SK-N-SH (cell line): ENCODE results near the gene B3GALT4. TPM values are rescaled to one million over a fixed set of nuclear protein-coding genes. Genes with fewer than 3 reads are reported as not detected.

Source experiments
- CTCF ChIA-PET: fragments of 300-600, 350-600 bp; formaldehyde crosslinking; extraction: SDS; loops from one replicate; lab custom pipeline; 2021; lab: Yijun Ruan, JAX
- POLR2A ChIA-PET: fragments of 350-600 bp; sonication (Branson Sonifier 250); formaldehyde crosslinking; extraction: SDS; loops from one replicate; lab custom pipeline; 2020; ENCODE audit warnings: antibody characterized with exemption, inconsistent platforms; lab: Yijun Ruan, JAX
- DNase-seq: peaks from one replicate; pipeline ENCODE4 v3.0.0; 2012
- H2AFZ ChIP-seq: fragments of 200-600 bp; sonication (generic); 2 replicates; pipeline ENCODE4 v1.8.1; 2016; ENCODE audit warnings: antibody characterized with exemption, mild to moderate bottlenecking, low read depth
- H3F3A ChIP-seq: fragments of 200-600 bp; sonication (generic); replicated peaks from 2 replicates; pipeline ENCODE3; 2016; ENCODE audit warnings: antibody characterized with exemption, mild to moderate bottlenecking; ENCODE audit not compliant: insufficient read depth
- H3K27ac ChIP-seq, 2 experiments: fragments of 200-500 bp in 1 of 2; fragments of 200-600 bp in 1 of 2; sonication (Bioruptor generic) in 1 of 2; sonication (generic), shearing (Covaris generic) in 1 of 2; 2 replicates each; pipeline versions ENCODE4 v1.5.1 to v1.6.1; 2014 to 2016; ENCODE audit warnings: low read depth in 2 of 2, inconsistent platforms in 1 of 2, low read length in 1 of 2, mild to moderate bottlenecking in 1 of 2, mixed read lengths in 1 of 2
- H3K27me3 ChIP-seq: fragments of 200-600 bp; sonication (generic), shearing (Covaris generic); 2 replicates; pipeline ENCODE4 v1.6.1; 2016; ENCODE audit warnings: mixed run types; ENCODE audit not compliant: insufficient read depth
- H3K36me3 ChIP-seq, 2 experiments: fragments of 200-500 bp in 1 of 2; fragments of 200-600 bp in 1 of 2; sonication (Bioruptor generic) in 1 of 2; sonication (generic) in 1 of 2; replicated peaks in 1 of 2; 2 replicates each; pipeline versions ENCODE3 to v1.5.1; 2014 to 2016; ENCODE audit warnings: low read length in 1 of 2, mild to moderate bottlenecking in 1 of 2; ENCODE audit not compliant: insufficient read depth in 2 of 2, control insufficient read depth in 1 of 2
- H3K4me1 ChIP-seq, 2 experiments: fragments of 200-500 bp in 1 of 2; fragments of 200-600 bp in 1 of 2; sonication (Bioruptor generic) in 1 of 2; sonication (generic), shearing (Covaris generic) in 1 of 2; 2 replicates each; pipeline versions ENCODE4 v1.5.1 to v1.6.1; 2014 to 2016; ENCODE audit warnings: low read depth in 1 of 2, low read length in 1 of 2, mixed run types in 1 of 2; ENCODE audit not compliant: insufficient read depth in 2 of 2, control insufficient read depth in 1 of 2
- H3K4me2 ChIP-seq: fragments of 200-600 bp; sonication (generic), shearing (Covaris generic); 2 replicates; pipeline ENCODE4 v1.6.1; 2017; ENCODE audit warnings: mixed run types
- H3K4me3 ChIP-seq, 2 experiments: fragments of 200-500 bp in 1 of 2; fragments of 200-600 bp in 1 of 2; sonication (Bioruptor generic) in 1 of 2; sonication (generic), shearing (Covaris generic) in 1 of 2; 2 replicates each; pipeline versions ENCODE4 v1.5.1 to v1.8.1; 2014 to 2016; ENCODE audit warnings: low read depth in 2 of 2, inconsistent platforms in 1 of 2, low read length in 1 of 2, mild to moderate bottlenecking in 1 of 2, mixed read lengths in 1 of 2, moderate library complexity in 1 of 2
- H3K79me2 ChIP-seq: fragments of 200-600 bp; sonication (generic); 2 replicates; pipeline ENCODE4 v1.8.1; 2017; ENCODE audit warnings: mild to moderate bottlenecking; ENCODE audit not compliant: insufficient read depth
- H3K9ac ChIP-seq: fragments of 200-600 bp; sonication (generic); 2 replicates; pipeline ENCODE4 v1.6.1; 2017; ENCODE audit warnings: mixed run types
- H3K9me2 ChIP-seq: fragments of 200-600 bp; sonication (generic); 2 replicates; pipeline ENCODE4 v1.6.1; 2017; ENCODE audit warnings: mixed run types
- H3K9me3 ChIP-seq: fragments of 200-600 bp; sonication (generic); 2 replicates; pipeline ENCODE4 v1.6.1; 2017; ENCODE audit warnings: mixed run types, mild to moderate bottlenecking, moderate library complexity
- H4K20me1 ChIP-seq: fragments of 200-600 bp; sonication (generic); 2 replicates; pipeline ENCODE4 v1.6.1; 2017; ENCODE audit warnings: mild to moderate bottlenecking, mixed run types; ENCODE audit not compliant: insufficient read depth
- CHD2 ChIP-seq: fragments of 150-350 bp; IDR thresholded peaks from 2 replicates; pipeline ENCODE4 v1.6.1; 2018; ENCODE audit warnings: low read length; ENCODE audit not compliant: partially characterized antibody
- ELF1 ChIP-seq: IDR thresholded peaks from 2 replicates; pipeline ENCODE4 v1.4.0; 2012
- EP300 ChIP-seq, 2 experiments: IDR thresholded peaks; 2 replicates each; pipeline versions ENCODE4 v1.4.0 to v1.6.1; 2012; ENCODE audit warnings: borderline replicate concordance in 1 of 2, low read depth in 1 of 2, low read length in 1 of 2
- EZH2phosphoT487 ChIP-seq: fragments of 200-600 bp; sonication (generic); IDR thresholded peaks from 2 replicates; pipeline ENCODE4 v1.6.1; 2017; ENCODE audit warnings: low read depth, mixed run types, mild to moderate bottlenecking, antibody characterized with exemption, moderate library complexity, borderline replicate concordance
- FOSL2 ChIP-seq: IDR thresholded peaks from 2 replicates; pipeline ENCODE4 v1.4.0; 2012; ENCODE audit warnings: low read depth, mild to moderate bottlenecking, moderate library complexity, borderline replicate concordance
- GATA2 ChIP-seq: sonication (generic); formaldehyde crosslinking; IDR thresholded peaks from 2 replicates; pipeline ENCODE4 v1.5.0; 2020; ENCODE audit warnings: mild to moderate bottlenecking, missing genetic modification reagents
- MEF2A ChIP-seq: IDR thresholded peaks from 2 replicates; pipeline ENCODE4 v1.4.0; 2012; ENCODE audit warnings: low read depth, borderline replicate concordance
- NFIC ChIP-seq: IDR thresholded peaks from 2 replicates; pipeline ENCODE4 v1.4.0; 2012; ENCODE audit warnings: borderline replicate concordance
- NRF1 ChIP-seq: IDR thresholded peaks from 2 replicates; pipeline ENCODE4 v1.6.1; 2012; ENCODE audit warnings: low read depth, mild to moderate bottlenecking, low read length
- POLR2AphosphoS5 ChIP-seq: IDR thresholded peaks from 2 replicates; pipeline ENCODE4 v1.6.1; 2012; ENCODE audit warnings: low read depth, low read length
- RAD21 ChIP-seq: IDR thresholded peaks from 2 replicates; pipeline ENCODE4 v1.6.1; 2012; ENCODE audit warnings: mild to moderate bottlenecking, low read length
- RCOR1 ChIP-seq: fragments of 150-350 bp; IDR thresholded peaks from 2 replicates; pipeline ENCODE4 v1.6.1; 2017; ENCODE audit warnings: antibody characterized with exemption, low read length
- RXRA ChIP-seq: IDR thresholded peaks from 2 replicates; pipeline ENCODE4 v1.4.0; 2012; ENCODE audit warnings: low read depth, mild to moderate bottlenecking, borderline replicate concordance
- SIN3A ChIP-seq: IDR thresholded peaks from 2 replicates; pipeline ENCODE4 v1.6.1; 2012; ENCODE audit warnings: low read depth, mild to moderate bottlenecking, low read length, moderate library complexity, borderline replicate concordance
- TAF1 ChIP-seq: IDR thresholded peaks from 2 replicates; pipeline ENCODE4 v1.6.1; 2012; ENCODE audit warnings: low read depth, mild to moderate bottlenecking, low read length, moderate library complexity, borderline replicate concordance
- TEAD4 ChIP-seq: IDR thresholded peaks from 2 replicates; pipeline ENCODE4 v1.4.0; 2012; ENCODE audit warnings: mild to moderate bottlenecking, borderline replicate concordance; ENCODE audit not compliant: insufficient read depth
- whole genome bisulfite sequencing: methylation state at CpG from one replicate; pipeline ENCODE4 v1.1.6; 2017; ENCODE audit warnings: low lambda C conversion rate; 5-methylcytosine and 5-hydroxymethylcytosine counted together
- polyA plus RNA-seq, 3 experiments: library from polyadenylated mRNA; depleted of rRNA; stranded (reverse); fragments of >200 nt; gene quantifications; 2 replicates each; pipeline ENCODE4 v1.2.3, GENCODE V29; 2012
- TF ChIP-seq, protein P1 (sequence below): IDR thresholded peaks from 2 replicates; pipeline ENCODE4 v1.4.0; 2012; ENCODE audit warnings: low read depth
- TF ChIP-seq, protein P2 (sequence below): IDR thresholded peaks from 2 replicates; pipeline ENCODE4; 2012
- TF ChIP-seq, protein P3 (sequence below): IDR thresholded peaks from 2 replicates; pipeline ENCODE4 v1.4.0; 2012; ENCODE audit warnings: low read depth, borderline replicate concordance
- TF ChIP-seq, protein P4 (sequence below): fragments of 150-350 bp; IDR thresholded peaks from 2 replicates; pipeline ENCODE4 v1.6.1; 2017; ENCODE audit warnings: antibody characterized with exemption, low read length, low read depth, borderline replicate concordance
- TF ChIP-seq, protein P5 (sequence below): fragments of 150-350 bp; IDR thresholded peaks from 2 replicates; pipeline ENCODE4 v1.6.1; 2016; ENCODE audit warnings: mild to moderate bottlenecking, low read depth, low read length

B3GALT4 gene
- polyA plus RNA-seq, 1 of the 3 experiments (the other 2 are of a cell fraction): 0.56 TPM

DNA sequence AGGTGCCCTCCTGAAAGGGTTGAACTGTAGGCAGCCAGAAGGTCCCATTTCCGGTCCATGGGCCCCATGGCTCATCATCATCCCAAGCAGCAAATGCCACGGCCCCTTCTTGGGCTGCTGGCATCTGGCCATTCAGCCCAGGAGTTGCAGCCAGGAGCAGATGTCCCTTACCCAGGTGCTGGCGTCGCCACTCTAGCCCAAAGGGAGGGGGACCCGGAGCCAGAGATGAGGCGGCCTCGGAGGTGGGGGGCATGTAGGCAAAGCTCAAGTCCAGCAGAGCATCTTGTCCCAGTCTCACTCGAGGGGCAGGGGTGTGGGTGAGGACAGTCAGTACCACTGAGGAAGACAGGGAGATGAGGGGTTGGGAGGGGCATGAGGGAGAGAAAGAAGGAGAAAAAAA is 28.1 kb downstream of the B3GALT4 start:
- no peak for DNase-seq
- WGBS: 89% methylated on average over 8 of the region's 8 CpGs
- Histone ChIP-seq H3K36me3 (peaks cover 13 to 36% of the 10 kb centered on the region in 2 experiments), H3K27me3 (no peaks in the 10 kb centered on the region), H3K9me2 (no peaks in the 10 kb centered on the region), H3K4me1 (peaks cover 2 to 4% of the 10 kb centered on the region in 2 experiments; a peak in 1 of 4 replicates), H3K9ac (no peak overlapping the region), H2AFZ (no peak overlapping the region), H3F3A (peaks cover 14% of the 10 kb centered on the region), H3K79me2 (peaks cover 87% of the 10 kb centered on the region), H3K9me3 (no peaks in the 10 kb centered on the region), H3K27ac (no peak overlapping the region), H3K4me3 (no peak overlapping the region), H3K4me2 (no peak overlapping the region), H4K20me1 (peaks cover 7% of the 10 kb centered on the region; the same call in 1 of the 2 replicates)
- ChIA-PET CTCF (no interaction called here), POLR2A (interaction anchor here (0.6 kb wide), 1 partner anchor 36 kb away, joined by 3 read pairs; no protein-coding TSS in a partner anchor)
- TF ChIP-seq EP300 (IDR thresholded peaks at IDR 0.05; ENCODE audit: borderline replicate concordance in 1 of 2, low read depth in 1 of 2, low read length in 1 of 2) (no peak), TEAD4 (no peak), TAF1 (no peak), SIN3A (no peak), MEF2A (no peak), RXRA (no peak), NFIC (no peak)
- TF ChIP-seq, protein P1, sequence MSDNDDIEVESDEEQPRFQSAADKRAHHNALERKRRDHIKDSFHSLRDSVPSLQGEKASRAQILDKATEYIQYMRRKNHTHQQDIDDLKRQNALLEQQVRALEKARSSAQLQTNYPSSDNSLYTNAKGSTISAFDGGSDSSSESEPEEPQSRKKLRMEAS: no peak
- TF ChIP-seq, protein P2, sequence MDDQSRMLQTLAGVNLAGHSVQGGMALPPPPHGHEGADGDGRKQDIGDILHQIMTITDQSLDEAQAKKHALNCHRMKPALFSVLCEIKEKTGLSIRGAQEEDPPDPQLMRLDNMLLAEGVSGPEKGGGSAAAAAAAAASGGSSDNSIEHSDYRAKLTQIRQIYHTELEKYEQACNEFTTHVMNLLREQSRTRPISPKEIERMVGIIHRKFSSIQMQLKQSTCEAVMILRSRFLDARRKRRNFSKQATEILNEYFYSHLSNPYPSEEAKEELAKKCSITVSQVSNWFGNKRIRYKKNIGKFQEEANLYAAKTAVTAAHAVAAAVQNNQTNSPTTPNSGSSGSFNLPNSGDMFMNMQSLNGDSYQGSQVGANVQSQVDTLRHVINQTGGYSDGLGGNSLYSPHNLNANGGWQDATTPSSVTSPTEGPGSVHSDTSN: no peak

DNA sequence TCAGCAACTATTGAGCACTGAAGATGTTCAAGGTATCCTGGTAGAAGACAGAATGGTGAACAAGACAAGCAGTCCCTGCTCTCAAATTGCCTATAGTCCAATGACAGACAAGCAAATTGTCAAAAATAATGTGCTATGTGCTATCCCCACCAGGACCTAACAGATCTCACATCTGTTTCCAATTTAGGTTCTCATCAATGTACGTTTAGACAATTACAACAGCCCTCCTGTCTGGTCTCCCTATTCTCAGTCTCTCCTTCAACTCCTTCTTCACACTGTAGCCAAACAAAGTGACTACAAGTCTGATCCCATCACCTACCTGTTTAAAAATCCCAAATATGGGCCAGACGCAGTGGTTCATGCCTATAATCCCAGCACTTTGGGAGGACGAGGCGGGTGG is 29.4 kb downstream of the B3GALT4 start:
- TF ChIP-seq ELF1: no peak
- no peak for TF ChIP-seq POLR2AphosphoS5
- TF ChIP-seq NRF1: no peak
- no peak for TF ChIP-seq FOSL2
- TF ChIP-seq RCOR1: no peak
- TF ChIP-seq RAD21: no peak
- no peak for TF ChIP-seq GATA2 (CRISPR knock-in tag)
- no peak for TF ChIP-seq TAF1
- no peak for TF ChIP-seq CHD2
- TF ChIP-seq, protein P2: no peak
- no peak for TF ChIP-seq EP300 (IDR thresholded peaks at IDR 0.05; ENCODE audit: borderline replicate concordance in 1 of 2, low read depth in 1 of 2, low read length in 1 of 2)
- no peak for TF ChIP-seq TEAD4
- TF ChIP-seq RXRA: no peak
- TF ChIP-seq, protein P3, sequence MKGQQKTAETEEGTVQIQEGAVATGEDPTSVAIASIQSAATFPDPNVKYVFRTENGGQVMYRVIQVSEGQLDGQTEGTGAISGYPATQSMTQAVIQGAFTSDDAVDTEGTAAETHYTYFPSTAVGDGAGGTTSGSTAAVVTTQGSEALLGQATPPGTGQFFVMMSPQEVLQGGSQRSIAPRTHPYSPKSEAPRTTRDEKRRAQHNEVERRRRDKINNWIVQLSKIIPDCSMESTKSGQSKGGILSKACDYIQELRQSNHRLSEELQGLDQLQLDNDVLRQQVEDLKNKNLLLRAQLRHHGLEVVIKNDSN: no peak
- TF ChIP-seq, protein P4, sequence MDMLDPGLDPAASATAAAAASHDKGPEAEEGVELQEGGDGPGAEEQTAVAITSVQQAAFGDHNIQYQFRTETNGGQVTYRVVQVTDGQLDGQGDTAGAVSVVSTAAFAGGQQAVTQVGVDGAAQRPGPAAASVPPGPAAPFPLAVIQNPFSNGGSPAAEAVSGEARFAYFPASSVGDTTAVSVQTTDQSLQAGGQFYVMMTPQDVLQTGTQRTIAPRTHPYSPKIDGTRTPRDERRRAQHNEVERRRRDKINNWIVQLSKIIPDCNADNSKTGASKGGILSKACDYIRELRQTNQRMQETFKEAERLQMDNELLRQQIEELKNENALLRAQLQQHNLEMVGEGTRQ: no peak
- TF ChIP-seq EZH2phosphoT487: no peak
- no peak for TF ChIP-seq NFIC
- no peak for TF ChIP-seq SIN3A
- TF ChIP-seq, protein P5, sequence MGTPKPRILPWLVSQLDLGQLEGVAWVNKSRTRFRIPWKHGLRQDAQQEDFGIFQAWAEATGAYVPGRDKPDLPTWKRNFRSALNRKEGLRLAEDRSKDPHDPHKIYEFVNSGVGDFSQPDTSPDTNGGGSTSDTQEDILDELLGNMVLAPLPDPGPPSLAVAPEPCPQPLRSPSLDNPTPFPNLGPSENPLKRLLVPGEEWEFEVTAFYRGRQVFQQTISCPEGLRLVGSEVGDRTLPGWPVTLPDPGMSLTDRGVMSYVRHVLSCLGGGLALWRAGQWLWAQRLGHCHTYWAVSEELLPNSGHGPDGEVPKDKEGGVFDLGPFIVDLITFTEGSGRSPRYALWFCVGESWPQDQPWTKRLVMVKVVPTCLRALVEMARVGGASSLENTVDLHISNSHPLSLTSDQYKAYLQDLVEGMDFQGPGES: no peak
- Histone ChIP-seq H3K4me2 (no peak overlapping the region), H3K36me3 (peaks cover 13 to 44% of the 10 kb centered on the region in 2 experiments), H2AFZ (no peak overlapping the region), H3K9me3 (no peaks in the 10 kb centered on the region), H3F3A (peaks cover under 1% of the 10 kb centered on the region), H3K4me1 (peaks cover 0 to 2% of the 10 kb centered on the region in 2 experiments; a peak in 1 of 4 replicates), H3K9me2 (no peaks in the 10 kb centered on the region), H3K27ac (no peak overlapping the region; a peak in 1 of 4 replicates), H3K27me3 (no peaks in the 10 kb centered on the region), H3K79me2 (peaks cover 92% of the 10 kb centered on the region), H3K4me3 (no peak overlapping the region), H4K20me1 (0 out of 2 replicates have a peak, but pooled peaks cover 3% of the 10 kb centered on the region), H3K9ac (no peak overlapping the region)
- POLR2A ChIA-PET: interaction anchor here (0.7 kb wide), 1 partner anchor 63 kb away, joined by 3 read pairs; no protein-coding TSS in a partner anchor
- CTCF ChIA-PET: interaction anchor here (0.7 kb wide), 1 partner anchor 112 kb away, joined by 3 read pairs; no protein-coding TSS in a partner anchor
- 83% methylated on average over 4 of the region's 4 CpGs for WGBS
- DNase-seq: peak; percentile 50
